Measurements from ENCODE around the gene DIP2C.

Gene DIP2C

DNA sequence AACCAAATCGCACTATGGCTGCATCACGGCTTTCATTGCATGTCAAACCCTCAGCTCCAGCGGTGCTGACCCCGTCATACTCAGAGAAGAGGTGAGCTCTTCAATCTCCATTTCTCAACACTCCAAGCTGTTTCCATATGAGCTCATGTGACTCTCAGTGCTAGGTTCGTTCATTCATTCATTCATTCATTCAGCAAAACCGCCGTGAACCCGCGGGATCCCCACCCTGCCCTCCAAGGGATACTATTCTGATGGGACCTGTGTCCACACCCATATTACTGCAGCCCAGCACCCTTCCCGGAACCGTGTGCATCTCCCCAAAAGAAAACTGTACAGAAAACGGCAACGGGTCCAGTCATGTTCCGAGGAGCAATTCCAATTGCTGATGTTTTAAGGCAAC, 184.7 kb downstream of the DIP2C start:
- no peak for DNase-seq (ENCODE audit: low read depth in 2 of 3, low spot score in 2 of 3)

DNA sequence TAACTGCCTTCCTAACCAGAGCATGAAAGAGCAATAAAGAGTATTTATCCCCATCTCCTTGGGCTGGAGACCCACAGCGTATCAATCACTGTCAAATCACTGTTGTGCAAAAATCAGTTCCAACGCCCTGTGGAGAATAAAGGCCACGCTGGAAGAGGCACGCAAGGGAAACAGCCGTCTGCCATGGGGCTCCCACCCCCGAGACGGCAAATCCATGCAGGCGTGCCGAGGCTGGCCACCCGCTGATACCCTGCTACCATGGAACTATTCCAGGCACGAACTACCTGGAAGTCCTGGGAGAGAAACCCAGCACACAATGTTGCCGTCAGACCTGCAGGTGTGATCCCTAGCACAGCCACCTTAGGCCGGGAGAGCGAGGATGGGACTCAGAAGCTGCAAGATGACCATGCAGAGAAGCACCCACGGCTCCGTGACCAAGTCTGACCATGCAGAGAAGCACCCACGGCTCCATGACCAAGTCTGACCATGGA, 185.3 kb downstream of the DIP2C start:
- no peak for DNase-seq (ENCODE audit: low read depth in 2 of 3, low spot score in 2 of 3)

DNA sequence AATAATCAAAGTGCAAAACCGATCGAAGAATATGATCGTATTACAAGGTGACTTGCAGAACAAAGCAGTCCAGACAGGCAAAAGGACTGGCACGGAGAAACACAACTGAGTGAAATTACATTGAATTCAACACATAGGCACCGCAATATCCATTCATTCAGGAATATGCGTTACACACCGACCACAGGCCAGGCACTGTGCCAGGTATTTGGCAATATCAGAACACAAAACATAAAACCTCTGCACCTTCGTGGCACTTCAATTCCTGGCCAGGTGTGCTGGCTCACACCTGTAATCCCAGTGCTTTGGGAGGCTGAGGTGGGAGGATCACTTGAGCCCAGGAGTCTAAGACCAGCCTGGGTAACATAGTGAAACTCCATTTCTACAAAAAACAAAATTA, 187.9 kb downstream of the DIP2C start:
- no peak for DNase-seq (ENCODE audit: low read depth in 2 of 3, low spot score in 2 of 3)

DNA sequence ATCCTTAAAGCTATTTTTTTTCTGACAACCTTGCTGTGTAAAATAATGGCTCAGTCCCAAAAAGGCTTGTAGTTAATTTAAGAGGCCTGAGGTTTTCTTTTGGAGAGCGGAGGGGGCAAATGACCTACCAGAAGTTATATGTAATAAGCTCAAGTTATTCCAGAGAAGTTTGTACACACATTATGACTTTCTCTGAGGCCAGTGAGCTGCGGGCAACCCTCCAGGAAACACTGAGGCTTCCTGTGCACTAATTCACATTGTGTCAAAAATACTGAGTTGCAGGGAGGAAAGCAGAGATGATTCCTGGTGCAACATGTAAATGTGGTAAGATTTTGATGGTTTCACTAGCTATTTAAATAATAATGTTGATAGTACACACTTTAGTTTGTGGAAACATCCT, 188.6 kb downstream of the DIP2C start:
- DNase-seq (ENCODE audit: low read depth in 2 of 3, low spot score in 2 of 3), result no peak

DNA sequence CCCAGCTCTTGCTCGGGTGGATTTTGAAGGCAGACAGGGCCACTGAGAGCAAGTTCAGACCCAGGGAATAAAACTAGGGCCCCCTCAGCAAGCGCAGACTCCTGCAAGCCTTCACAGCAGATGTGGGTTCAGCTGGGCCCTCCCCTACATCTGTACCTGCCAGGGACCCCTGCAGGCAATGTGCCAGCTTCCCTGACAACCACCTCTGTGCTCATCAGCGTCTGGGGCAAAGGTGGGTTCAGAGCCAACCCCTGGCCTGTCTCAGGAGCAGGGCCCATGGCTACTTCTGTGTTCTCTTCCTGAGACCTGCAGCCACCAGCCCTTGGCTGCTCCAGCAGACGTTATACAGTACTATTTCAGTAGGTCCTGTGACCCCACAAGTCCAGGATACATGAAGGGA, 189.5 kb downstream of the DIP2C start:
- no peak for DNase-seq (ENCODE audit: low read depth in 2 of 3, low spot score in 2 of 3)

DNA sequence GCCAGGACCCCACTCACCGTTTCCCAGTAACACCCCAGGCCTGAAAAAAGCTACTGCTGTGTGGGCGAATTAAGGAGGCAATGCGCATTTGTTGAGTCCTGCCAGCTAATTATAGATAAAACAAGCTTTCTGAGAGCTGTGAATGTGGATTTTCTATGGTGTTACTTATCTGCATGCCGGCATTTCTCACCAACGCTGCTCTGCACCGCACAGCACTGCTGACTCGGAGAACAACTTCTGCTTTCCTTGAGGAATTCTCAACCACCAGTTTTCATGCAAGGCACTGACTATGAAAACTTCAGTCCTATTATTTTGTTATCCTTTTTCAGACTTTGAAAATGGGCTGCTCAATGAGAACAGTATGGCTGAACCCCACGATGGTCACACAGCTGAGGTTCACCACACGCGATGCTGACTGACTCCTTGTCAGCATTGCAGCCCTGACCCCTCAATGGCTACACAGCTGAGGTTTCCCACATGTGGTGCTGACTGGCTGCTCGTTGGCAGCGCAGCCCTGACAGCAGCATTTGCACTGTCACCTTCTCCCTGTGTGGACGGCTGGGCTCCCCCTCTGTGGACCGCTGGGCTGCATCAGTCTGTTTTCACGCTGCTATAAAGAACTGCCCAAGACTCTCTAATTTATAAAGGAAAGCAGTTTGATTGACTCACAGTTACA, 190.6 kb downstream of the DIP2C start:
- DNase-seq (ENCODE audit: low read depth in 2 of 3, low spot score in 2 of 3), result no peak

DNA sequence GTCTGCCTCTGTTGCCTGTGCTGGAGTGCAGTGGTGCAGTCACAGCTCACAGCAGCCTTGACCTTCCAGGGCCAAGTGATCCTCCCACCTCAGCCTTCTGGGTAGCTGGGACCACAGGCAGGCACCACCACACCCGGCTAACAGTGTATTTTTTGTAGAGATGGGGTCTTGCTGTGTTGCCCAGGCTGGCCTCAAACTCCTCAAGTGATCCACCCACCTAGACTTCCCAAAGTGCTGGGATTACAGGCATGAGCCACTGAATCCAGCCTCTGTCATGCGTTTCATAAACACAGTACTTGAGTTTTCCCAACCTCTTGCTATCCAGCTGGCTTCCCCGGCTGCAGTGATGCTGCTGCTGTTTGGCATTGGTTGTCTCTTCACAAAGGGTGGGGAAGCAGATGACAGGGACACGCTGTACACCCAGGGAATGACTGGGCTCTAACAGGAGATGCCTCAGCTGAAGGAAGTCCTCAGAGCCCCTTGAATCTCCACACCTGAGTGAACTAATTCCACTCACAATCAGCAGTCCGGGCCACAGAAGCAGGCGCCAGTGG, 191.5 kb downstream of the DIP2C start:
- DNase-seq (ENCODE audit: low read depth in 2 of 3, low spot score in 2 of 3), result no peak

DNA sequence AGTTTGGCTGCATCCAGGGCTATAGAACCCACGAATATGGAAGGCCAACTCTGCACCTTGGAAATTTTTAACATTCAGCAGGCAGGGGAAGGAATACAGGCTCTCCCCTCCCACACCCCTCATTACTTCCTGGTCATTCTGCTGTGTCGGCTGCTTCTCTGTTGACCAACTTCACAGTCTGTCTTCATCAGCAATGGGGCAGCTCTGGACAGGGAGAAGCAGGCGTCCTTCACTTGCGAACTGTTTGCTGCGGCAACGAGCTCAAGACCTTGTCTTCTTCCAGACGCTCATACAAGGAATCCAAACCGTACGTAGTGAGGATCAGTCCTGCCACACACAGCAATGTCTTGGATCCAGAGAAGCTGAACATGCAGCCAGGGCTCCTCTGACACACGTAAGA, 192.2 kb downstream of the DIP2C start:
- no peak for DNase-seq (ENCODE audit: low read depth in 2 of 3, low spot score in 2 of 3)

DNA sequence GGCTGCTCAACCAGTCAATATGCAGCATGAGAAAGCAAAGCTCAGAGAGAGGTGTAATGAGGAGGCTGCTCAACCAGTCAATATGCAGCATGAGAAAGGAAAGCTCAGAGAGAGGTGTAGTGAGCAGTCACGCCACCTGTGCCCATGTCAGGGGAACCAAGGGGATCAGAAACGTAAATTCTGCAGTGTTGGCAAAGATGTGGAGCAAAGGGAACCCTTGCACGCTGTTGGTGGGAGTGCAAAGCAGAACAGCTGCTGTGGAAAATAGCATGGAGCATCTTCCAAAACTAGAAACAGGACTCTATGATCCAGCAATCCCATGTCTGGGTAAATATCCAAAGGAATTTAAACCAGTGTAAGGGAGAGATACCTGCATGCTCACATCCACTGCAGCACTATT, 194.9 kb downstream of the DIP2C start:
- no peak for DNase-seq (ENCODE audit: low read depth in 2 of 3, low spot score in 2 of 3)

DNA sequence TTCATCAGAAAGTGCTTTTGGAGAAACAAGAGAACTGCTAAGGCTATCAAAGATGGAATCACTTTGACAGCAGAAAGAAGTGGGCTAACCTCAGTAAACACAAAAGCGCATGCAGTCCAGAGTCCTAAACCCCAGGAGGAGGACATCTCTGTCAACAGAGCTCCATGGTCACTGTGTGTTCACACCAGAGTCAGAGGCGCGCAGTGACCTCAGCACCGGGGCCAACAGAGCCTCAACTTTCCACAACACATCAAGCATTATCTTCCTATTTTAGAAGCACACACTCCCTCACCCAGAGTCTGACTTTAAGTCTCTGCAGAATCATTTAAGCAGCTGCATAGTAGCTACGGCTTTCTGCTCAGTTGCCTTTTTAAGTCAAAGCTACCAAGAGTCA, 195.3 kb downstream of the DIP2C start:
- DNase-seq (ENCODE audit: low read depth in 2 of 3, low spot score in 2 of 3), result no peak

DNA sequence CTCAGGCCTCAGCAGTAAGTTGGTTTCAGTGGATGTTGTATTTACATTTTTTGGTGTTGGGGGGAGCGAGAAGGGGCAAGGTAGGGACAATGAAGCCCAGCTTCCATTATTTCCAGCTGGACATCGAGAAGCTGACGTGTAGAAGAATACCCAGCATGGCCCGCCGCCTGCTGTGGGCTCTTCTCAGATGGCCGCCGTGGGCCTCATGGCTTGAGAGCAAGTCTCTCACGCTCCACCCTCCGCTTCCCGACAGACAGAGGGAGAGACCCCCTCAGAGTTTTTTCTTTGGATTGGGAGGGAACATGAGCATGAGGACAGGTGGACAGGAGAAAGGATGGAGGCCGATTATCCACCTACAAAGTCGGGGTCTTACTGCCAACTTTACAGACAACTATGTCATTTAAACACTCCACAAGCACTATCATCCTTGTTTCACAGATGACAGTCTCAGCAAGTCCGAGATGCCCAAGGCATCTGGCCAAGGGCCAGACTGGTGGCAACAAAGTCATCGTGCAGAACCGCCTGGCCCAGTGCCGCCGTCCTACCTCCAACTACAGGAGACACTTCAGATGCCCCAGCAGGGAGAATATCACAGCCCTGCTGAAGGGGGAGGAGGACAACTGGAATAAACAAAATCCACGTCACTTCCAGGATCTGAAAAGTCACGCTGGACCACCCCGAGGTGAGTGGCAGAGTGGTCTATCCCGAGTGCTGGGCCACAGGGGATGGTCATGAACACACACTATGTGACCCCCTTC, 195.9 kb downstream of the DIP2C start:
- no peak for DNase-seq (ENCODE audit: low read depth in 2 of 3, low spot score in 2 of 3)

DNA sequence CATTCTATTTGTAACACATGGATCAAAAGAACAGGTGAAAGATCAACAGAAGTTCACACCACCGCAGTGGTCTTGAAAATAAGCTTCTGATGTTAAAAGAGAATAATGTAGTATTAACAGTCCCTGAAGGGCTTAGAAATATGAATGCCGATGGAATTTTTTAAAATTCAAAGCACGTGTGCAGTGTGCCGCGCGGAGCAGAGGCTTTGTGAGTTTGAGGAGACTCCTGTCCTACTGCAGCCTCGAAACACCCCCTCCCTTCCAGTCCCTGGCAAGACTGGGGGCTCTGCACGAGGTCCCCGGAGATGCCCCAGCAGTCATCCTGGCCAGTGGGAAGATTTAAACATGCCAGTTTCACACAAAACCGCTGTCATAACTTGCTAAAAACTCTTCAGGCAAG, 196.6 kb downstream of the DIP2C start:
- no peak for DNase-seq (ENCODE audit: low read depth in 2 of 3, low spot score in 2 of 3)

DNA sequence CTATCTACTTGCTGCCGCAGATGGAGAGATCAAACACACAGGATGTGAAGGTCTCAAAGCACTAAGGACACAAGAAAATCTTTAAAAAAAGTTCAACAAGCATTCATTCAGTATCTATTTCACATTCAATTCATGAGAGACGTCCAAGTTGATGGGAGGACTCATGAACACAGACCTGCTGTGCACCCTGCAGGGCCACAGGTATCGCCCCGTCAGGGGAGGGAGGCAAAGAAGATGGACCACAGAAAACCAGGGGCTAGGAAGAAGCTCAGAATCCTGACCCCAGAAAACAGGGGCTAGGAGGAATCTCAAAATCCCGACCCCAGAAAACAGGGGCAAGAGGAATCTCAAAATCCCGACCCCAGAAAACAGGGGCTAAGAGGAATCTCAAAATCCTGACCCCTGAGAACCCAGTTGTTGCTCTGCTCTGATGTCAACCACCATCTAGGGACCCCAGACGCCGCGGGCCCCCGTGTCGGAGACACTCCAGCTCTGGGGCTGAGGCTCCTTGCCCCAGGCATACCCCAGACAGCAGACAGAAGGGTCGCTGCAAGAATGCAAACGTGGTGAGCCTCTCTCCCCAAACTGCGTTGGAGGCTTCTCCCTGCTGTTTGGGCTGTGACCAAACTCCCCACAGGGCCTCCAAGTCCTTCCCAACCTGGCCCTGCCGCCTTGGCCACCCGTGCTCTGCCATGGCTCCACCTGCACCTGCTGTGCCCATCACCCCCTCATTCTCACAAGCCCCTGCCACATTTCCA, 197.6 kb downstream of the DIP2C start:
- DNase-seq (ENCODE audit: low read depth in 2 of 3, low spot score in 2 of 3), result no peak

DNA sequence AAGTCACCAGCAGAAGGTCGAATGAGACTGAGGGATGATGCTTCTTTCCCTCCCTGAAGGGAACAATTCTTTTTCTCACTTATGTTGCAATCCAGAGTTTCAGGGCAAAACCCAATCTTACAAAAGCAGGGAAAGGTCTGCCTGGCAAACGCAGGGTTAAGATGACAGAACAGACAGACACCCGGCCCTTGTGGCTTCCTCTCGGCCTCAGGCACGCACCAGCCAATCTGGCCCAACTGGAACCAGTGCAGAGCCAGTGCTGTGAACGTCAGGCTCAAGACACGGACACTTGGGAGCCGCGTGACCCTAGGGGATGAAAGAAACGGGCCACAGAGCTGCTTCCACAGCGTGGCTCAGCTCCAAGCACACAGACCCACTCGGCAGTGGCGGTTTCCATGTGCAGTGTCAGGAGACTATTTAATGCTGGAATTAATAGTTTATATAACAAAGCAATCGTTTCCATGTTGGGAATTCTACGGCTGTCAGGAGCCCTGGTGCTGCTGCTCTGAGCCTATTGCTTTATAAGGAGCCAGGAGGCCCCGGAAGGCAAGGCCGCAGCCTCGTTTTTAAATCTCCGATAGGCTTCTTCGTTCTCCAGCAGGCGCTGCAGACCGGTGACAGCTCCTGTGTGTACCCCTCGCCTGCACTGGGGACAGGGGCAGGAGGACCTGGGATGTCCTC, 198.4 kb downstream of the DIP2C start:
- DNase-seq (ENCODE audit: low read depth in 2 of 3, low spot score in 2 of 3), result no peak

DNA sequence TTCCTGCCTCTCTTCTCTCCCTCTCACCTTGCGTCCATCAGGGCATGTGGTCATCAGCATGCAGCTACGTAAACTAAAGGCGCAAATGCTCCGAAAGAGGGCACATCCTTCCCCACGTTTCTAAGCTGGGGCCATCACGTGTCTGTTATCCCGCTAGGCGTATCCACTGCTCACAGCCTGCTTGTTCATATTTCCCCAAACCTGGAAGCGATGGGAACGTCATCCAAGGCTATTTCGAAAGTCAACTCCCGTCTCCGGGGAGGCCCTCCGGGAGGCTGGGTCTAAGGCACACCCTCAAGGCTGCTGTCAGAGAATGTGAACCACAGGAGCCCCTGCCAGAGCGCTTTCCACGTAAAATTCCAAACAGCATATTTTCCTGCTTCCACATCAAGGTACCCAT, 199.2 kb downstream of the DIP2C start:
- DNase-seq (ENCODE audit: low read depth in 2 of 3, low spot score in 2 of 3), result no peak

DNA sequence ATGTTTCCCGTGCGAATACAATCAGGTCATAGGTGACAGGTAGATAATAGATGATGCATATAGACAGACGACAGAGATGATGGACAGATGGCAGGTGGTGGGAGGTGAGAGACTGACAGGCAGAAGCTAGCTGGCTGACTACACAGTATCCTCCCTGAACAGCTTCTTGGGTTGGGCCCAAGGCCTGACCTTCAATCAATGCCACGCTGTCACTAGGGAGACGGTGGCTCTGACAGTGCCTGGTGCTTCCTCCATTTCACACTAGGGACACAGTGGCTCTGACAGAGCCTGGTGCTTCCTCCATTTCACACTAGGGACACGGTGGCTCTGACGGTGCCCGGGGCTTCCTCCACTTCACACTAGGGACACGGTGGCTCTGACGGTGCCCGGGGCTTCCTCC, 200.1 kb downstream of the DIP2C start:
- no peak for DNase-seq (ENCODE audit: low read depth in 2 of 3, low spot score in 2 of 3)

DNA sequence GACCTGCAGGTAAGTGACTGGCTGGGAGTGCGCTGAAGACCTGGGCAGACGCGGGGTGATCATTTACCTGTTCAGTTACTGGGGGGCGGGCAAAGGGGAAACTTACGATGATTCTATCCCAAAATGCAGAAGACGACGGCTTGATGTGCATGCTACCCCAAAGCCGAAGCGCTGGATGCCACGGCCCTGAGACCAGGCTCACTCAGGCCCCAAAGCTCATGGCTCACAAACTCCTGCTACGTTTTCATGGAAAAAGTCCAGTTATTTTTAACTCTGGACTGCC, 200.6 kb downstream of the DIP2C start:
- DNase-seq (ENCODE audit: low read depth in 2 of 3, low spot score in 2 of 3), result no peak

DNA sequence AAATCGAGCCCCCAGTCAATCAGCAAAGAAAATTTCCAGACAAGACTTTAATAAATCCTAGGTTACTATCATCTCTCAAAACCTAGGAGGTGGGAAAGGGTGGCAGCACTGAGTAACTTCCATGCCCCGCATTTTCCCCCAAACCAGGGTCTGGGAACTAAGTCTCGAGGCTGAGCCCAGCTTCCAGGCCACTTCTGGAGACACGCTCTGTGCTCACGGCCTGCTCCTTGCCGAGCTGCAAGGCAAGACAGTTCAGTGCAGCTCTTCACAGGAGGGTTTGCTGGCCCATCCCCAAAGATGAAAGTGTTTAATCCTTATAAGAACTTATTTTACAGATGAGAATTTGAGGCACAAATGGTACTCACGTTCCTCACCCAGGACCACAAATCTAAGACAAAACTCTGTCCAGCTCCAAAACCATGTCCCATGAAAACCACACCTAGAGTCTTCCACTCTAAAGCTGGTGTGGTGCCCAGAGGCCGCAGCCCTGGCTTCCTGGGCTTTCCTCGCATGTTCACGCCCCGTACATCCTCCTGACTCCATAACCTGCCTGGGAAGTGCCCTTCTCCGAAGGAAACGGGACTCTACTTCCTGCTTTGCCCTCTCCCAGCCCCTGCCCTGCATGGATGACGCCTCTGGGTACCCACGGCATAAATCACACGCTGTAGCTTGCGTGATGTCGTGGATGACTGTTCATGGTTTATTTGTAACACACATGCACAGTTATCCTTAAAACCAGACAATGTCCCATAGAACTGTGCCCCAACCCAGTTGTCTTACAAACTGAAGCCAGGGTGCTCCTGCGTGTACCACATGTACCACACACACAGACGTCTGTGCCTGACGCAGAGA, 201.2 kb downstream of the DIP2C start:
- DNase-seq (ENCODE audit: low read depth in 2 of 3, low spot score in 2 of 3), result no peak

DNA sequence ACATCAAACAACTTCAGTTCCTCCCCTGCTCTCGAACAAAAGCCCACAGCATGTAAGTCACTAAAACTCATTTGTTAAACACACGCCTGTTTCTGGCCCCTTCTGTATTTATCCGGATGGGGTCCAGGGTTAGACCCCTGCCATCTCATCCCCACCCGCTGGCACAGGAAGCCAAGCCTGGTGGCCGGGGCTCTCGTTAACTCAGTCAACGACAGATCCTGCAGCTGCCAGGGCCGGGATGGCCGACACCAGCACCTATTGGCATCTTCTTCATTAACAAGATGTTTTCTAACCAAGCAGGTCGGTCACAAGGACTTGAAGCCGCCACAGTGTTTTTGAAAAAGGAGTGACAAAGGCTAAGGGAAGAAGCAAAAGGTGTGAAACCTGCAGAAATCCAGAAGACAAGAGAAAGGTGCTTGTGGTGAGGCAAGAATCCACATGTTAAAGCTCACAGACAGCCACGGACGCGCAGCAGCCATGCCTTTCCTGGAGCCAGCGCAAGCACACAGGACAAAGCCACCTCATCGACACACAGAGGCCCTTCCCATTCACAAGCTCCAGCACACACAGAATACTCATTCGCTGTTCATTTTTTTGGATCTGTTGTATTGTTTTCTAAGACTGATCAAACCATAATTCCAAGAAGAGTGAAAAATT, 202.7 kb downstream of the DIP2C start:
- no peak for DNase-seq (ENCODE audit: low read depth in 2 of 3, low spot score in 2 of 3)

DNA sequence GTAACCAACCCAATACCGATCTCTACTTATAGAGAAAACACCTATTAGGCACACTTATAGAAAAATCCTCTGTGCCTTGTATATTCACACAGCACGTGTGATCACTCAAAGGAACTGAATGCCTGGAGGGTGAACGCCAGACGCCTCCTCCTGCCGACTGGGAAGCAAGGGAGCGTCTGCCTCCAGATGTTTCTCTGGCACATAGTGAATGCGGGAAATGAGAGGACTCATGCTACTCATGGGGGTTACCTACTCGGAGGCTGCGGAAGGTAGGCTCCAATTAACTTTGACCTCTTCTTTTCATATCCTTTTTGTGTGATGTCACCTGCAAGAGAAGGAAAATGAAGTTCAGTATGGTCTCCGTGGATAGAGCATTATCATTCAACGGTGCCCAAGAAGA, 203.3 kb downstream of the DIP2C start:
- DNase-seq (ENCODE audit: low read depth in 2 of 3, low spot score in 2 of 3), result no peak
